Erythroblast (primary cell): ENCODE data around the gene PACC1.

ENCODE experiments used
- GATA1 ChIP-seq: IDR thresholded peaks from 2 replicates; pipeline ENCODE4 v1.6.1; 2011; ENCODE audit warnings: low read depth, mild to moderate bottlenecking, control low read depth, low read length, moderate library complexity
- POLR2A ChIP-seq: IDR thresholded peaks from 2 replicates; pipeline ENCODE4 v1.6.1; 2011; ENCODE audit warnings: mild to moderate bottlenecking, low read length

- no peak for TF ChIP-seq POLR2A
- TF ChIP-seq GATA1, result no peak
Measured at GRCh38 chr1:212388985-212389716, 25.5 kb downstream of the PACC1 start.
